HepG2 (cell line): ENCODE measurements around the gene SEMA5B. TPM values are rescaled to one million over a fixed set of nuclear protein-coding genes. Genes with fewer than 3 reads are reported as not detected.

Experiments used
- ATRX ChIP-seq: sonication (generic); formaldehyde crosslinking; IDR thresholded peaks from 2 replicates; pipeline ENCODE4 v1.4.0; 2020; ENCODE audit warnings: missing genetic modification reagents, borderline replicate concordance
- BRD4 ChIP-seq: sonication (generic); formaldehyde crosslinking; IDR thresholded peaks from 2 replicates; pipeline ENCODE4 v1.4.0; 2020; ENCODE audit warnings: missing genetic modification reagents
- CBX5 ChIP-seq: sonication (generic); formaldehyde crosslinking; IDR thresholded peaks from 2 replicates; pipeline ENCODE4 v1.4.0; 2020; ENCODE audit warnings: missing genetic modification reagents, borderline replicate concordance
- CCDC6 ChIP-seq: sonication (generic); formaldehyde crosslinking; IDR thresholded peaks from 2 replicates; pipeline ENCODE4 v1.8.1; 2022; ENCODE audit warnings: mild to moderate bottlenecking, missing genetic modification reagents, moderate library complexity
- EED ChIP-seq: sonication (generic); formaldehyde crosslinking; IDR thresholded peaks from 2 replicates; pipeline ENCODE4 v1.5.0; 2020; ENCODE audit warnings: mild to moderate bottlenecking, missing genetic modification reagents
- GATAD2A ChIP-seq: IDR thresholded peaks from 2 replicates; pipeline ENCODE4 v1.6.1; 2016
- HNRNPLL ChIP-seq: fragments of 200-400 bp; formaldehyde crosslinking; IDR thresholded peaks from 2 replicates; pipeline ENCODE4 v1.6.1; 2017; ENCODE audit warnings: mild to moderate bottlenecking, low read depth, low read length; ENCODE audit not compliant: poor library complexity, severe bottlenecking
- NCOA1 ChIP-seq: sonication (generic); formaldehyde crosslinking; IDR thresholded peaks from 2 replicates; pipeline ENCODE4 v1.9.0; 2021; ENCODE audit warnings: missing genetic modification reagents
- RXRB ChIP-seq: IDR thresholded peaks from 2 replicates; pipeline ENCODE4 v1.6.1; 2016; ENCODE audit warnings: borderline replicate concordance, missing genetic modification reagents, missing compliant biosample characterization
- SALL2 ChIP-seq: sonication (generic); formaldehyde crosslinking; IDR thresholded peaks from 2 replicates; pipeline ENCODE4 v1.8.1; 2023; ENCODE audit warnings: mild to moderate bottlenecking, missing genetic modification reagents, inconsistent platforms
- SRSF4 ChIP-seq: fragments of 200-400 bp; formaldehyde crosslinking; IDR thresholded peaks from one replicate; pipeline ENCODE4 v1.6.1; 2018; ENCODE audit warnings: mild to moderate bottlenecking, low read depth, low read length, moderate library complexity; ENCODE audit not compliant: poor library complexity, severe bottlenecking
- ZNF619 ChIP-seq: sonication (generic); formaldehyde crosslinking; IDR thresholded peaks from 2 replicates; pipeline ENCODE4 v1.4.0; 2020; ENCODE audit warnings: mild to moderate bottlenecking, missing genetic modification reagents
- ZNF776 ChIP-seq: sonication (generic); formaldehyde crosslinking; IDR thresholded peaks from 2 replicates; pipeline ENCODE4 v1.4.0; 2020; ENCODE audit warnings: mild to moderate bottlenecking, missing genetic modification reagents
- polyA plus RNA-seq, 8 experiments: library from polyadenylated mRNA; depleted of rRNA in 3 of 8; stranded (reverse) in 7 of 8; unstranded in 1 of 8; fragments of >200 nt; fragmentation: Illumina TruSeq in 4 of 8; extraction: Trizol in 4 of 8; gene quantifications; 2 replicates each; pipeline versions ENCODE4 v1.2.1 to v1.2.3, GENCODE V29; 2011 to 2016; ENCODE audit warnings: low read depth in 4 of 8, missing spikeins in 1 of 8, mixed read lengths in 1 of 8; ENCODE audit not compliant: insufficient read depth in 1 of 8
- total RNA-seq, 5 experiments: library from RNA; depleted of rRNA; stranded (reverse); fragments of >200 nt; fragmentation: Illumina TruSeq; extraction: Trizol; gene quantifications; 2 replicates each; pipeline ENCODE4 v1.2.3, GENCODE V29; 2016; ENCODE audit warnings: low read depth in 1 of 5
- TF ChIP-seq, protein P1 (sequence below): sonication (generic); formaldehyde crosslinking; IDR thresholded peaks from 2 replicates; pipeline ENCODE4 v1.5.0; 2020; ENCODE audit warnings: mild to moderate bottlenecking, missing genetic modification reagents, moderate library complexity
- TF ChIP-seq, protein P2 (sequence below): IDR thresholded peaks from 2 replicates; pipeline ENCODE4 v1.6.1; 2016; ENCODE audit warnings: mild to moderate bottlenecking
- TF ChIP-seq, protein P3 (sequence below): sonication (generic); formaldehyde crosslinking; IDR thresholded peaks from 2 replicates; pipeline ENCODE4 v1.5.0; 2020; ENCODE audit warnings: mild to moderate bottlenecking, missing genetic modification reagents, borderline replicate concordance
- TF ChIP-seq, protein P4 (sequence below), 2 experiments: IDR thresholded peaks; 2 replicates each; pipeline ENCODE4 v1.6.1; 2011 to 2012; ENCODE audit warnings: low read length in 2 of 2, borderline replicate concordance in 1 of 2, low read depth in 1 of 2, mild to moderate bottlenecking in 1 of 2, moderate library complexity in 1 of 2

SEMA5B gene
- total and polyA plus RNA-seq, 2 of the 13 experiments (the other 11 are each of a cell fraction or from before 2014, with no cell fraction given): not detected

DNA sequence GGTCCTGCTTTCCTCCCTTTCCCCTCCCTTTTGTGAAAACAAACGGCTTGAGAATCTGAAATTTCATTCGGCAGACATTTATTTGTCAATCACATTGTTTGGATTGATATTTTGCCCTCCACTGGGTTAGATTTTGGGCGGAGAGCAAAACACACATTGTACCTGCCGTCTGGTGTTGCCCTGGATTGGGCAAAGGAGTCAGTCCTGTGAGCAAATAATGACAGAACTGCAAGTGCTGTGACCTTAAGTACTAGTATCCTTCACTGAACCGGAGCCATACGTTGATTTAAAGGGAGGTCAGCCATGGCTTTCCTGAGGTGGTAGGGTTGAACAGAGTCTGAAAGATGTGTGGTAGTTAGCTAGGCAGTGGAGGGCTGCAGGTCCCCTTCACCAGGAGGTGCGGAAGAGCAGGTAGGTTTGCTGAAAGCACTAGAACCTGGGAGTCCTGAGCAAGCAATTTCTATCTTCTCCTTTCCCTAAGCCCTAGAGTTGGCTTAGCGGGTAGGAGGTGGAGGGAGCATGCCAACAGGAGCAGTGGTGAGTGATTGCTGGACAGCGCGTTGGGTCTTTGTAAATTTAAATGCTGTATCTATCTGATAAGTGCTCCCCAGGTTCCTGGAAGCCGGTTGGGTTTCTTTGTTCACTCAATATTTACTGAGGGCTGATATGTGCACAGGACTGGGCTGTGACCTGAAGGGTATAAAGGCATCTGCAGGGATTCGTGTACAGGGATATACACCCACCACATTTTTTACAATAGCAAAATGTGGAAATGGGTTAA is 41.2 kb upstream of the SEMA5B start (continued):
- TF ChIP-seq SRSF4 (no peak), GATAD2A (CRISPR knock-in tag) (peak; percentile 5; the same call in 1 of the 2 replicates), HNRNPLL (no peak), RXRB (no peak), BRD4 (CRISPR knock-in tag) (no peak), ZNF619 (peak; percentile 35; the same call in 1 of the 2 replicates), ZNF776 (CRISPR knock-in tag) (no peak), SALL2 (CRISPR knock-in tag) (no peak), CBX5 (CRISPR knock-in tag) (0 out of 2 replicates have a peak, but pooled peaks have one; percentile 15), CCDC6 (CRISPR knock-in tag) (peak; percentile 52; the same call in 1 of the 2 replicates), EED (CRISPR knock-in tag) (peak; percentile 10; the same call in 1 of the 2 replicates), NCOA1 (CRISPR knock-in tag) (no peak), ATRX (CRISPR knock-in tag) (no peak)
- TF ChIP-seq, protein P1, sequence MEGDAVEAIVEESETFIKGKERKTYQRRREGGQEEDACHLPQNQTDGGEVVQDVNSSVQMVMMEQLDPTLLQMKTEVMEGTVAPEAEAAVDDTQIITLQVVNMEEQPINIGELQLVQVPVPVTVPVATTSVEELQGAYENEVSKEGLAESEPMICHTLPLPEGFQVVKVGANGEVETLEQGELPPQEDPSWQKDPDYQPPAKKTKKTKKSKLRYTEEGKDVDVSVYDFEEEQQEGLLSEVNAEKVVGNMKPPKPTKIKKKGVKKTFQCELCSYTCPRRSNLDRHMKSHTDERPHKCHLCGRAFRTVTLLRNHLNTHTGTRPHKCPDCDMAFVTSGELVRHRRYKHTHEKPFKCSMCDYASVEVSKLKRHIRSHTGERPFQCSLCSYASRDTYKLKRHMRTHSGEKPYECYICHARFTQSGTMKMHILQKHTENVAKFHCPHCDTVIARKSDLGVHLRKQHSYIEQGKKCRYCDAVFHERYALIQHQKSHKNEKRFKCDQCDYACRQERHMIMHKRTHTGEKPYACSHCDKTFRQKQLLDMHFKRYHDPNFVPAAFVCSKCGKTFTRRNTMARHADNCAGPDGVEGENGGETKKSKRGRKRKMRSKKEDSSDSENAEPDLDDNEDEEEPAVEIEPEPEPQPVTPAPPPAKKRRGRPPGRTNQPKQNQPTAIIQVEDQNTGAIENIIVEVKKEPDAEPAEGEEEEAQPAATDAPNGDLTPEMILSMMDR (CRISPR knock-in tag): 0 out of 2 replicates have a peak, but pooled peaks have one; percentile 1
- TF ChIP-seq, protein P2, sequence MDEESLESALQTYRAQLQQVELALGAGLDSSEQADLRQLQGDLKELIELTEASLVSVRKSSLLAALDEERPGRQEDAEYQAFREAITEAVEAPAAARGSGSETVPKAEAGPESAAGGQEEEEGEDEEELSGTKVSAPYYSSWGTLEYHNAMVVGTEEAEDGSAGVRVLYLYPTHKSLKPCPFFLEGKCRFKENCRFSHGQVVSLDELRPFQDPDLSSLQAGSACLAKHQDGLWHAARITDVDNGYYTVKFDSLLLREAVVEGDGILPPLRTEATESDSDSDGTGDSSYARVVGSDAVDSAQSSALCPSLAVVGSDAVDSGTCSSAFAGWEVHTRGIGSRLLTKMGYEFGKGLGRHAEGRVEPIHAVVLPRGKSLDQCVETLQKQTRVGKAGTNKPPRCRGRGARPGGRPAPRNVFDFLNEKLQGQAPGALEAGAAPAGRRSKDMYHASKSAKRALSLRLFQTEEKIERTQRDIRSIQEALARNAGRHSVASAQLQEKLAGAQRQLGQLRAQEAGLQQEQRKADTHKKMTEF (CRISPR knock-in tag): 0 out of 2 replicates have a peak, but pooled peaks have one; percentile 16
- TF ChIP-seq, protein P3, sequence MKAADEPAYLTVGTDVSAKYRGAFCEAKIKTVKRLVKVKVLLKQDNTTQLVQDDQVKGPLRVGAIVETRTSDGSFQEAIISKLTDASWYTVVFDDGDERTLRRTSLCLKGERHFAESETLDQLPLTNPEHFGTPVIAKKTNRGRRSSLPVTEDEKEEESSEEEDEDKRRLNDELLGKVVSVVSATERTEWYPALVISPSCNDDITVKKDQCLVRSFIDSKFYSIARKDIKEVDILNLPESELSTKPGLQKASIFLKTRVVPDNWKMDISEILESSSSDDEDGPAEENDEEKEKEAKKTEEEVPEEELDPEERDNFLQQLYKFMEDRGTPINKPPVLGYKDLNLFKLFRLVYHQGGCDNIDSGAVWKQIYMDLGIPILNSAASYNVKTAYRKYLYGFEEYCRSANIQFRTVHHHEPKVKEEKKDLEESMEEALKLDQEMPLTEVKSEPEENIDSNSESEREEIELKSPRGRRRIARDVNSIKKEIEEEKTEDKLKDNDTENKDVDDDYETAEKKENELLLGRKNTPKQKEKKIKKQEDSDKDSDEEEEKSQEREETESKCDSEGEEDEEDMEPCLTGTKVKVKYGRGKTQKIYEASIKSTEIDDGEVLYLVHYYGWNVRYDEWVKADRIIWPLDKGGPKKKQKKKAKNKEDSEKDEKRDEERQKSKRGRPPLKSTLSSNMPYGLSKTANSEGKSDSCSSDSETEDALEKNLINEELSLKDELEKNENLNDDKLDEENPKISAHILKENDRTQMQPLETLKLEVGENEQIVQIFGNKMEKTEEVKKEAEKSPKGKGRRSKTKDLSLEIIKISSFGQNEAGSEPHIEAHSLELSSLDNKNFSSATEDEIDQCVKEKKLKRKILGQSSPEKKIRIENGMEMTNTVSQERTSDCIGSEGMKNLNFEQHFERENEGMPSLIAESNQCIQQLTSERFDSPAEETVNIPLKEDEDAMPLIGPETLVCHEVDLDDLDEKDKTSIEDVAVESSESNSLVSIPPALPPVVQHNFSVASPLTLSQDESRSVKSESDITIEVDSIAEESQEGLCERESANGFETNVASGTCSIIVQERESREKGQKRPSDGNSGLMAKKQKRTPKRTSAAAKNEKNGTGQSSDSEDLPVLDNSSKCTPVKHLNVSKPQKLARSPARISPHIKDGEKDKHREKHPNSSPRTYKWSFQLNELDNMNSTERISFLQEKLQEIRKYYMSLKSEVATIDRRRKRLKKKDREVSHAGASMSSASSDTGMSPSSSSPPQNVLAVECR (CRISPR knock-in tag): peak; percentile 67; the same call in 1 of the 2 replicates
- TF ChIP-seq, protein P4, sequence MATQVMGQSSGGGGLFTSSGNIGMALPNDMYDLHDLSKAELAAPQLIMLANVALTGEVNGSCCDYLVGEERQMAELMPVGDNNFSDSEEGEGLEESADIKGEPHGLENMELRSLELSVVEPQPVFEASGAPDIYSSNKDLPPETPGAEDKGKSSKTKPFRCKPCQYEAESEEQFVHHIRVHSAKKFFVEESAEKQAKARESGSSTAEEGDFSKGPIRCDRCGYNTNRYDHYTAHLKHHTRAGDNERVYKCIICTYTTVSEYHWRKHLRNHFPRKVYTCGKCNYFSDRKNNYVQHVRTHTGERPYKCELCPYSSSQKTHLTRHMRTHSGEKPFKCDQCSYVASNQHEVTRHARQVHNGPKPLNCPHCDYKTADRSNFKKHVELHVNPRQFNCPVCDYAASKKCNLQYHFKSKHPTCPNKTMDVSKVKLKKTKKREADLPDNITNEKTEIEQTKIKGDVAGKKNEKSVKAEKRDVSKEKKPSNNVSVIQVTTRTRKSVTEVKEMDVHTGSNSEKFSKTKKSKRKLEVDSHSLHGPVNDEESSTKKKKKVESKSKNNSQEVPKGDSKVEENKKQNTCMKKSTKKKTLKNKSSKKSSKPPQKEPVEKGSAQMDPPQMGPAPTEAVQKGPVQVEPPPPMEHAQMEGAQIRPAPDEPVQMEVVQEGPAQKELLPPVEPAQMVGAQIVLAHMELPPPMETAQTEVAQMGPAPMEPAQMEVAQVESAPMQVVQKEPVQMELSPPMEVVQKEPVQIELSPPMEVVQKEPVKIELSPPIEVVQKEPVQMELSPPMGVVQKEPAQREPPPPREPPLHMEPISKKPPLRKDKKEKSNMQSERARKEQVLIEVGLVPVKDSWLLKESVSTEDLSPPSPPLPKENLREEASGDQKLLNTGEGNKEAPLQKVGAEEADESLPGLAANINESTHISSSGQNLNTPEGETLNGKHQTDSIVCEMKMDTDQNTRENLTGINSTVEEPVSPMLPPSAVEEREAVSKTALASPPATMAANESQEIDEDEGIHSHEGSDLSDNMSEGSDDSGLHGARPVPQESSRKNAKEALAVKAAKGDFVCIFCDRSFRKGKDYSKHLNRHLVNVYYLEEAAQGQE (IDR thresholded peaks at IDR 0.05; ENCODE audit: borderline replicate concordance in 1 of 2, low read depth in 1 of 2, low read length in 2 of 2): peak in 1 of 2 experiments; percentile 80; a peak in 3 of 4 replicates
